MM.1S (cell line): ENCODE data around the gene SVOP.

ENCODE experiments used
- DNase-seq: peaks from one replicate; pipeline ENCODE4 v3.0.0-alpha.2; 2015
- H2AFZ ChIP-seq: fragments of 300-600 bp; sonication (generic); 2 replicates; pipeline ENCODE4 v1.6.0; 2016; ENCODE audit warnings: antibody characterized with exemption, low read length
- H3F3A ChIP-seq: fragments of 300-600 bp; sonication (generic); 2 replicates; pipeline ENCODE4 v1.6.1; 2016; ENCODE audit warnings: mild to moderate bottlenecking, antibody characterized with exemption, low read length, moderate library complexity, mixed read lengths; ENCODE audit not compliant: insufficient read depth
- H3K27ac ChIP-seq: fragments of 300-600 bp; sonication (generic); 2 replicates; pipeline ENCODE4 v1.5.1; 2016; ENCODE audit warnings: mild to moderate bottlenecking, low read length
- H3K27me3 ChIP-seq: fragments of 300-600 bp; sonication (generic); replicated peaks from 2 replicates; pipeline ENCODE4 v1.6.0; 2016; ENCODE audit warnings: low read length; ENCODE audit not compliant: insufficient read depth
- H3K36me3 ChIP-seq: fragments of 300-600 bp; sonication (generic); replicated peaks from 2 replicates; pipeline ENCODE4 v1.6.1; 2016; ENCODE audit warnings: mild to moderate bottlenecking, low read length, mixed read lengths; ENCODE audit not compliant: insufficient read depth
- H3K4me1 ChIP-seq: fragments of 300-600 bp; sonication (generic); 2 replicates; pipeline ENCODE4 v1.6.1; 2016; ENCODE audit warnings: low read length, mixed read lengths
- H3K4me2 ChIP-seq: fragments of 300-600 bp; sonication (generic); 2 replicates; pipeline ENCODE4 v1.6.0; 2016; ENCODE audit warnings: low read depth, low read length
- H3K4me3 ChIP-seq: fragments of 300-600 bp; sonication (generic); 2 replicates; pipeline ENCODE4 v1.5.1; 2016; ENCODE audit warnings: low read length, mixed read lengths
- H3K79me2 ChIP-seq: fragments of 300-600 bp; sonication (generic); 2 replicates; pipeline ENCODE4 v1.6.1; 2016; ENCODE audit warnings: mixed run types, low read length, mixed read lengths
- H3K9ac ChIP-seq: fragments of 300-600 bp; sonication (generic); 2 replicates; pipeline ENCODE4 v1.6.1; 2016; ENCODE audit warnings: low read length, mixed read lengths
- H3K9me2 ChIP-seq: fragments of 300-600 bp; sonication (generic); replicated peaks from 2 replicates; pipeline ENCODE4 v1.6.1; 2016; ENCODE audit warnings: mild to moderate bottlenecking, low read length, mixed read lengths; ENCODE audit not compliant: insufficient read depth
- H3K9me3 ChIP-seq: fragments of 300-600 bp; sonication (generic); replicated peaks from 2 replicates; pipeline ENCODE4 v1.6.1; 2016; ENCODE audit warnings: mild to moderate bottlenecking, low read length, mixed read lengths; ENCODE audit not compliant: insufficient read depth
- H4K20me1 ChIP-seq: fragments of 300-600 bp; sonication (generic); 2 replicates; pipeline ENCODE4 v1.6.1; 2016; ENCODE audit warnings: mild to moderate bottlenecking, low read length, moderate library complexity, mixed read lengths; ENCODE audit not compliant: insufficient read depth
- EZH2 ChIP-seq: fragments of 300-600 bp; sonication (generic); optimal IDR thresholded peaks from 2 replicates; pipeline ENCODE3; 2017; ENCODE audit warnings: low read depth, mild to moderate bottlenecking, antibody characterized with exemption, low read length, mixed read lengths
- EZH2phosphoT487 ChIP-seq: fragments of 300-600 bp; sonication (generic); IDR thresholded peaks from 2 replicates; pipeline ENCODE4 v1.6.1; 2018; ENCODE audit warnings: antibody characterized with exemption, low read length
- TF ChIP-seq, protein P1 (sequence below): fragments of 300-600 bp; sonication (generic); IDR thresholded peaks from 2 replicates; pipeline ENCODE4 v1.5.1; 2016; ENCODE audit warnings: antibody characterized with exemption, low read length, mixed read lengths

Gene SVOP

DNA sequence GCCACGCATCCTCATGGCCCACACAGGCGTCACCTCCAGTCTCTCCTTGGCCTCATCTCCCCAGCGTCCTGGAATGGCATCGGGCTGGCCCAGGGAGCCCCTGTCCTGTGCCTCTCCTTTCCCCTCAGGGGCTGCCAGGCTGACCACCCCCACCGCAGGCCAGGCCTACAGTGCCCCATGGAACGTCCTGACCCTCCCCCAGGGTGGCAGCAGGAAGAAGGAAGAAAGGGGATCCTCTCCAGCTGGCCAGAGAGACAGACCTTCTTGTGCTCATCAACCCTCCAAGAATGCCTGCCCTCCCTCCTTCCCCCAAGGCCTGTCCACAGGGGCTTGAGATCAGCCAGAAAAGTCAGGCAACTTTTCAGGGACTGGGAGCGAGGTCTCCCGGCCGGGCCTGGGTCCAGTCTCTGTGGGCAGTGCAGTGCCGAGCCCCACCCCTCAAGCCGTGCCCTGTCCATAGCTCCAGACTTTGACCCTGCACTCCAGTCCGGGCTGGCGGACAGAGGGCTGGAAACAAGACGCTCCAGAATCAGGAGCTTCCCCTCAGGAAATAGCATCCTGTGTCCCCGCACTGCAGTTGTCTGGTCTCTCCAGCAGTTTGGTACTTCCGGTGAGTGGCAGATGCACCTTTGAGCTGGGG is 141.1 kb downstream of the SVOP start, which contains the start of gene DAO:
Gene DAO, plus strand, starts transcription at position 478 of the 640 bp plus-strand sequence. CDS start 4,915 bp downstream, outside the sequence.
- TF ChIP-seq, protein P1, sequence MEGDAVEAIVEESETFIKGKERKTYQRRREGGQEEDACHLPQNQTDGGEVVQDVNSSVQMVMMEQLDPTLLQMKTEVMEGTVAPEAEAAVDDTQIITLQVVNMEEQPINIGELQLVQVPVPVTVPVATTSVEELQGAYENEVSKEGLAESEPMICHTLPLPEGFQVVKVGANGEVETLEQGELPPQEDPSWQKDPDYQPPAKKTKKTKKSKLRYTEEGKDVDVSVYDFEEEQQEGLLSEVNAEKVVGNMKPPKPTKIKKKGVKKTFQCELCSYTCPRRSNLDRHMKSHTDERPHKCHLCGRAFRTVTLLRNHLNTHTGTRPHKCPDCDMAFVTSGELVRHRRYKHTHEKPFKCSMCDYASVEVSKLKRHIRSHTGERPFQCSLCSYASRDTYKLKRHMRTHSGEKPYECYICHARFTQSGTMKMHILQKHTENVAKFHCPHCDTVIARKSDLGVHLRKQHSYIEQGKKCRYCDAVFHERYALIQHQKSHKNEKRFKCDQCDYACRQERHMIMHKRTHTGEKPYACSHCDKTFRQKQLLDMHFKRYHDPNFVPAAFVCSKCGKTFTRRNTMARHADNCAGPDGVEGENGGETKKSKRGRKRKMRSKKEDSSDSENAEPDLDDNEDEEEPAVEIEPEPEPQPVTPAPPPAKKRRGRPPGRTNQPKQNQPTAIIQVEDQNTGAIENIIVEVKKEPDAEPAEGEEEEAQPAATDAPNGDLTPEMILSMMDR, result no peak
- TF ChIP-seq EZH2phosphoT487 (no peak), EZH2 (no peak)
- Histone ChIP-seq H3K4me3 (no peak within 1 kb of the TSS), H3F3A (no peaks in the 10 kb centered on the region), H3K4me1 (no peaks in the 10 kb centered on the region), H3K36me3 (no peaks in the 10 kb centered on the region), H3K27me3 (no peaks in the 10 kb centered on the region), H3K9me2 (no peaks in the 10 kb centered on the region), H3K4me2 (no peak within 1 kb of the TSS), H2AFZ (no peak within 1 kb of the TSS), H3K79me2 (no peaks in the 10 kb centered on the region), H3K9ac (no peak within 1 kb of the TSS), H3K9me3 (no peaks in the 10 kb centered on the region), H4K20me1 (no peaks in the 10 kb centered on the region), H3K27ac (no peak within 1 kb of the TSS)
- DNase-seq, result no peak

DNA sequence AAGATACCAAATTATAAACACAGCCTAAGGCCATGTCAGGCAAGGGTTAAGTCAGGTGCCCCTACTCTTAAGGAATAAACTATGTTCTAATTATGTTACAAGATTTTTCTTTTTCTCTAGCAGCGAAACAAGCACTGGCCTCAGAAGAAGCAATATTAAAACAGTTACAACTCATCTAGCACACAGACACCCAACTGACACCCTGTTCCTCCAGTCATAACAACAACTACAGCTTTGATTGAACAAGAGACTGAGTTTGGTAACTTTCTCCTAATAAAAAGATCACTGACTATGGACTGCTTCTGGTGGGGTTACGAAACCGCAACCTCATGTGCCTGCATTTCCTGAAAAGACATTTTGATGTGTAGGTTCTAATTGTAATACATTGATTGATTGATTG is 144.3 kb downstream of the SVOP start:
- Histone ChIP-seq H3K4me2 (no peak overlapping the region), H3F3A (no peaks in the 10 kb centered on the region), H3K9ac (no peak overlapping the region), H3K27me3 (no peaks in the 10 kb centered on the region), H3K4me1 (no peaks in the 10 kb centered on the region), H3K4me3 (no peak overlapping the region), H3K36me3 (no peaks in the 10 kb centered on the region), H3K9me2 (no peaks in the 10 kb centered on the region), H3K27ac (no peak overlapping the region), H3K9me3 (no peaks in the 10 kb centered on the region), H2AFZ (no peak overlapping the region), H3K79me2 (no peaks in the 10 kb centered on the region), H4K20me1 (no peaks in the 10 kb centered on the region)
- DNase-seq, result no peak
- no peak for TF ChIP-seq EZH2
- TF ChIP-seq EZH2phosphoT487, result no peak
- TF ChIP-seq, protein P1, result no peak

DNA sequence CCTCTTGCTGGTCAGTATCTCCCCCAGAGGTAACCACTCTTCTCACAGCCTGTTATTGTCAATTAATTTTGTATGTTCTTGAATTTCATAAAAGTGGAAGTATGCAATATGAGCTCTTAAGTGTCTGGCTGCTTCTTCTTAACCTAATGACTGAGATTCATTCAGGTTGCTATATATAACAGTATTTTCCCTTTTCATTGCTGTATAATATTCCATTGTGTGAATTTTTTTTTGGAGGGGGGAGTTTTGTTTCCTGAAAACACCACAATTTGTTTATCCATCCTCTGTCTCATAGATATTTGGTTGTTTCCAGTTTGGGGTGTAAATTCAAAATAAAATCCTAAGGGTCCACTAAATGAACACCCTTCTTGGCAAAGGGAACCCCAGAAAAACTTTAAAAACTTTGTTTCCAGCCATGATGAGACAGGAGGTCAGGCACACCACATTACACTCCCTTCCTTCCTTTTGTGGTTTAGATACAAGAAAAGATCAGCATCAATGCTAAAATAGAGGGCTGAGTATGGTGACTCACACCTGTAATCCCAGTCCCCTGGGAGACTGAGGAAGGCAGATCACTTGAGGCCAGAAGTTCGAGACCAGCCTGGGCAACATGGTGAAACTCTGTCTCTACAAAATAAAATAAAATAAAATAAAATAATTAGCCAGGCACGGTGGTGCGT is 145.0 kb downstream of the SVOP start:
- peak; percentile 10 for DNase-seq
- H3K9ac ChIP-seq, result no peak overlapping the region
- no peak overlapping the region for H2AFZ ChIP-seq

More for the DNA sequence above, 145.0 kb downstream of the SVOP start:
- H3F3A ChIP-seq, result no peaks in the 10 kb centered on the region
- H3K4me1 ChIP-seq, result no peaks in the 10 kb centered on the region
- no peak overlapping the region for H3K4me3 ChIP-seq
- no peaks in the 10 kb centered on the region for H3K79me2 ChIP-seq
- no peak overlapping the region for H3K4me2 ChIP-seq
- H3K27me3 ChIP-seq, result no peaks in the 10 kb centered on the region
- no peak for TF ChIP-seq EZH2
- no peak for TF ChIP-seq EZH2phosphoT487
- TF ChIP-seq, protein P1, result no peak
- no peaks in the 10 kb centered on the region for H3K9me2 ChIP-seq
- no peaks in the 10 kb centered on the region for H3K36me3 ChIP-seq
- no peaks in the 10 kb centered on the region for H4K20me1 ChIP-seq
- no peaks in the 10 kb centered on the region for H3K9me3 ChIP-seq
- H3K27ac ChIP-seq, result no peak overlapping the region
